ENCODE data around the gene PTPN20. TPM values are rescaled to one million over a fixed set of nuclear protein-coding genes. Genes with fewer than 3 reads are reported as not detected.
"Not testable (repeated sequence)": the region's sequence is repeated elsewhere in the genome, so short reads cannot be mapped to it uniquely, and the experiment has no call there.

The PTPN20 gene
- polyA plus RNA-seq (ENCODE audit: insufficient read length in 4 of 4), result 1 to 10 TPM; 1.9 to 4.2 (median 3.8) TPM

- peak in 1 of 4 donors; percentile 3 for DNase-seq (ENCODE audit: low read depth in 4 of 4, low spot score in 3 of 4)
Observed at GRCh38 chr10:46911144-46911876, at the start of gene PTPN20. Gene PTPN20, plus strand, starts transcription at chr10:46911428. Its CDS starts 21,072 bp downstream, at chr10:46932500.

- DNase-seq (ENCODE audit: low read depth in 4 of 4, low spot score in 3 of 4), result not testable (repeated sequence)
Observed at GRCh38 chr10:46869716-46870115, 41.5 kb upstream of the PTPN20 start.

- not testable (repeated sequence) for DNase-seq (ENCODE audit: low read depth in 4 of 4, low spot score in 3 of 4)
Observed at GRCh38 chr10:46871583-46871982, 39.6 kb upstream of the PTPN20 start.

GRCh38 chr10:46875304-46875703, 35.9 kb upstream of the PTPN20 start:
- DNase-seq (ENCODE audit: low read depth in 4 of 4, low spot score in 3 of 4), result not testable (repeated sequence)

- DNase-seq (ENCODE audit: low read depth in 4 of 4, low spot score in 3 of 4), result not testable (repeated sequence)
Observed at GRCh38 chr10:46876773-46877172, 34.5 kb upstream of the PTPN20 start.

- DNase-seq (ENCODE audit: low read depth in 4 of 4, low spot score in 3 of 4), result not testable (repeated sequence)
Observed at GRCh38 chr10:46878761-46879160, 32.5 kb upstream of the PTPN20 start.

GRCh38 chr10:46890813-46891611, 20.2 kb upstream of the PTPN20 start:
- not testable (repeated sequence) for DNase-seq (ENCODE audit: low read depth in 4 of 4, low spot score in 3 of 4)

GRCh38 chr10:46896762-46897692, 14.2 kb upstream of the PTPN20 start:
- not testable (repeated sequence) for DNase-seq (ENCODE audit: low read depth in 4 of 4, low spot score in 3 of 4)

GRCh38 chr10:46901247-46901646, 10.0 kb upstream of the PTPN20 start:
- DNase-seq (ENCODE audit: low read depth in 4 of 4, low spot score in 3 of 4), result not testable (repeated sequence)

GRCh38 chr10:46903874-46904273, 7.4 kb upstream of the PTPN20 start:
- DNase-seq (ENCODE audit: low read depth in 4 of 4, low spot score in 3 of 4), result not testable (repeated sequence)

- not testable (repeated sequence) for DNase-seq (ENCODE audit: low read depth in 4 of 4, low spot score in 3 of 4)
Observed at GRCh38 chr10:46906359-46906758, 4.9 kb upstream of the PTPN20 start.

GRCh38 chr10:46907185-46908117, 3.8 kb upstream of the PTPN20 start:
- DNase-seq (ENCODE audit: low read depth in 4 of 4, low spot score in 3 of 4), result not testable (repeated sequence)

GRCh38 chr10:46922498-46922897, 11.3 kb downstream of the PTPN20 start:
- not testable (repeated sequence) for DNase-seq (ENCODE audit: low read depth in 4 of 4, low spot score in 3 of 4)

- not testable (repeated sequence) for DNase-seq (ENCODE audit: low read depth in 4 of 4, low spot score in 3 of 4)
Observed at GRCh38 chr10:46925156-46925555, 13.9 kb downstream of the PTPN20 start.

GRCh38 chr10:46925853-46926252, 14.6 kb downstream of the PTPN20 start:
- not testable (repeated sequence) for DNase-seq (ENCODE audit: low read depth in 4 of 4, low spot score in 3 of 4)

- DNase-seq (ENCODE audit: low read depth in 4 of 4, low spot score in 3 of 4), result not testable (repeated sequence)
Observed at GRCh38 chr10:46928810-46929209, 17.6 kb downstream of the PTPN20 start.

- not testable (repeated sequence) for DNase-seq (ENCODE audit: low read depth in 4 of 4, low spot score in 3 of 4)
Observed at GRCh38 chr10:46932383-46932782, 21.2 kb downstream of the PTPN20 start.

GRCh38 chr10:46941091-46941490, 29.9 kb downstream of the PTPN20 start:
- DNase-seq (ENCODE audit: low read depth in 4 of 4, low spot score in 3 of 4), result not testable (repeated sequence)
